ENCODE measurements around the gene FOXR2.

The FOXR2 gene, protein sequence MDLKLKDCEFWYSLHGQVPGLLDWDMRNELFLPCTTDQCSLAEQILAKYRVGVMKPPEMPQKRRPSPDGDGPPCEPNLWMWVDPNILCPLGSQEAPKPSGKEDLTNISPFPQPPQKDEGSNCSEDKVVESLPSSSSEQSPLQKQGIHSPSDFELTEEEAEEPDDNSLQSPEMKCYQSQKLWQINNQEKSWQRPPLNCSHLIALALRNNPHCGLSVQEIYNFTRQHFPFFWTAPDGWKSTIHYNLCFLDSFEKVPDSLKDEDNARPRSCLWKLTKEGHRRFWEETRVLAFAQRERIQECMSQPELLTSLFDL

DNA sequence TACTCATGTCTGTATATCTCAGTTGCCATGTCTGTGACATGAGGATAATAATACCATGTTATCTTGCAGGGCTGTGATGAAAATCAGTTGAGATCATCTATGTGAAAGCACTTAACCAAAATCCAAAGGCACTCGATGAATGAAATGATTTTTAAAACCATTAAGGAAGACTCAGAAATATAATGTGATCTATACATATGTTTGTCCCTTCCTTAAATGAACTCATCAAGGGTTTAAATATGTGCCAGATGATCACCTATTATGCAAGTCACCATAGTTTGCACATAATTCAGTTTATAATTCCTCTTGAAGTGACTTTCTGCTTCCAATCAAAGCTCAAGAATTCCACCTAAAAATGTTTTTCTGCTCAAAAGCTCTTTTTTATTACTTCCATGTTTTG lies at the start of gene FOXR2:
Gene FOXR2, plus strand, starts transcription at position 301 of the 400 bp plus-strand sequence. CDS start 312 bp downstream, outside the sequence.
- H3K27ac ChIP-seq: no peak within 1 kb of the TSS
- TF ChIP-seq, protein P1, sequence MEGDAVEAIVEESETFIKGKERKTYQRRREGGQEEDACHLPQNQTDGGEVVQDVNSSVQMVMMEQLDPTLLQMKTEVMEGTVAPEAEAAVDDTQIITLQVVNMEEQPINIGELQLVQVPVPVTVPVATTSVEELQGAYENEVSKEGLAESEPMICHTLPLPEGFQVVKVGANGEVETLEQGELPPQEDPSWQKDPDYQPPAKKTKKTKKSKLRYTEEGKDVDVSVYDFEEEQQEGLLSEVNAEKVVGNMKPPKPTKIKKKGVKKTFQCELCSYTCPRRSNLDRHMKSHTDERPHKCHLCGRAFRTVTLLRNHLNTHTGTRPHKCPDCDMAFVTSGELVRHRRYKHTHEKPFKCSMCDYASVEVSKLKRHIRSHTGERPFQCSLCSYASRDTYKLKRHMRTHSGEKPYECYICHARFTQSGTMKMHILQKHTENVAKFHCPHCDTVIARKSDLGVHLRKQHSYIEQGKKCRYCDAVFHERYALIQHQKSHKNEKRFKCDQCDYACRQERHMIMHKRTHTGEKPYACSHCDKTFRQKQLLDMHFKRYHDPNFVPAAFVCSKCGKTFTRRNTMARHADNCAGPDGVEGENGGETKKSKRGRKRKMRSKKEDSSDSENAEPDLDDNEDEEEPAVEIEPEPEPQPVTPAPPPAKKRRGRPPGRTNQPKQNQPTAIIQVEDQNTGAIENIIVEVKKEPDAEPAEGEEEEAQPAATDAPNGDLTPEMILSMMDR (IDR thresholded peaks at IDR 0.05; ENCODE audit: low read depth, low read length): no peak
- peaks cover 32% of the 10 kb centered on the region for H3K27me3 ChIP-seq (ENCODE audit: insufficient read depth, low read depth, severe bottlenecking)
- H3K36me3 ChIP-seq: no peaks in the 10 kb centered on the region
- no peak for DNase-seq
- H3K9me3 ChIP-seq (ENCODE audit: severe bottlenecking): no peaks in the 10 kb centered on the region
- no peak within 1 kb of the TSS for H3K4me3 ChIP-seq (ENCODE audit: low read depth, low read length)

DNA sequence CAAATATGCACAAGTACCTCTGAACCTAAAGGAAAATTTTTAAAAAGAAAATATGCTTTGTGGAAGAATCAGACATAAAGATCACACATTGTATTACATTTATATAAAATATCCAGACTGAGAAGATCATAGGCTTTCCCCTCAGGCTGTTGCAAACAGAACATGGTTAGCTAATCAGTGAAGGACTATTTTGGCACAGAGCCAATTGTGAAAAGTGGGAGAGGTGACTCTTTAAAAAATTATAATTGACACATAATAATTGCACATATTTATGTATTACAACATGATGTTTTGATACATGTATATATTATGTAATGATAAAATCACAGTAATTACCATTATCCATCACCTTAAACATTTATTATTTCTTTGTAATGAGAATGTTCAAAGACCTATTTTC lies 44.1 kb upstream of the FOXR2 start:
- TF ChIP-seq, protein P1 (IDR thresholded peaks at IDR 0.05; ENCODE audit: low read depth, low read length): no peak
- Histone ChIP-seq H3K4me3 (ENCODE audit: low read depth, low read length) (no peak overlapping the region), H3K36me3 (no peaks in the 10 kb centered on the region), H3K27me3 (ENCODE audit: insufficient read depth, low read depth, severe bottlenecking) (peaks cover 2% of the 10 kb centered on the region), H3K27ac (no peak overlapping the region), H3K9me3 (ENCODE audit: severe bottlenecking) (no peaks in the 10 kb centered on the region)
- DNase-seq: no peak

DNA sequence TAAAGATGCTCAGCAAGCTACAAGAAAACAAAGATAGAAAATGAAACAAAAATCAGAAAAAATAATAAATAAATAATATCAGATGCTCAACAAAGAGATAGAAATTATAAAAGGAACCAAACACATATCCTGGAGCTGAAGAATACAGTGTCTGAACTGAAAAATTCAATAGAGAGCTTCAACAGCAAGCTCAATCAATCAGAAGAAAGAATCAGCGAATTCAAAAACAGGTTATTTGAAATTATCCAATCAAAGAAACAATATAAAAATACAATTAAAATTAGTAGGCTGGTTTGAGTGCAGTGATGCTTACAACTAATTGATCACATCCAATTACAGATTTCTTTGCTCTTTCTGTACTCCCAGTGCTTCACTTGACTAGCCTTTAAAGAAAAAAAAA lies 40.8 kb upstream of the FOXR2 start:
- no peak overlapping the region for H3K27ac ChIP-seq
- H3K4me3 ChIP-seq (ENCODE audit: low read depth, low read length): no peak overlapping the region
- no peaks in the 10 kb centered on the region for H3K36me3 ChIP-seq
- TF ChIP-seq, protein P1 (IDR thresholded peaks at IDR 0.05; ENCODE audit: low read depth, low read length): no peak
- H3K27me3 ChIP-seq (ENCODE audit: insufficient read depth, low read depth, severe bottlenecking): no peaks in the 10 kb centered on the region
- no peaks in the 10 kb centered on the region for H3K9me3 ChIP-seq (ENCODE audit: severe bottlenecking)
- no peak for DNase-seq

DNA sequence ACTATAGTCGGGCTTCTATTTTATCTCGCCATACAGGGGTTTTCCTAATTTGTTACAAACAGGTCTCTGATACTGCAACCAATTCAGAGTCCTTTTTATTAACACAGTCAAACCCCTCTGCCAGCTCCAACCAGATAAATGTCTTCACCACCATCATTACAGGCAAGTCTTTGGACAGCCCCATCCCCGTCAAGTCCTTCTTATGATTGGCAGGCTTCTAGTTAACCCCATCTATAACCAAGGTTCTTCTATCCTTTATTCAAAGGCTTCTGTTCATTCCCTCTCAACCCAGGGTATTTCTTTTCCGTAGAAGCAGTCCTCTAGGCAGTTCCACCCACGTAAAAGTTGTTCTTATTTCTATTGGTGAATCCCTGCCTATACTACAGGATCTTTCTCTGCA lies 29.9 kb upstream of the FOXR2 start:
- Histone ChIP-seq H3K36me3 (no peaks in the 10 kb centered on the region), H3K27ac (no peak overlapping the region), H3K9me3 (ENCODE audit: severe bottlenecking) (no peaks in the 10 kb centered on the region), H3K27me3 (ENCODE audit: insufficient read depth, low read depth, severe bottlenecking) (peaks cover 45% of the 10 kb centered on the region), H3K4me3 (ENCODE audit: low read depth, low read length) (no peak overlapping the region)
- DNase-seq: no peak
- TF ChIP-seq, protein P1 (IDR thresholded peaks at IDR 0.05; ENCODE audit: low read depth, low read length): no peak

DNA sequence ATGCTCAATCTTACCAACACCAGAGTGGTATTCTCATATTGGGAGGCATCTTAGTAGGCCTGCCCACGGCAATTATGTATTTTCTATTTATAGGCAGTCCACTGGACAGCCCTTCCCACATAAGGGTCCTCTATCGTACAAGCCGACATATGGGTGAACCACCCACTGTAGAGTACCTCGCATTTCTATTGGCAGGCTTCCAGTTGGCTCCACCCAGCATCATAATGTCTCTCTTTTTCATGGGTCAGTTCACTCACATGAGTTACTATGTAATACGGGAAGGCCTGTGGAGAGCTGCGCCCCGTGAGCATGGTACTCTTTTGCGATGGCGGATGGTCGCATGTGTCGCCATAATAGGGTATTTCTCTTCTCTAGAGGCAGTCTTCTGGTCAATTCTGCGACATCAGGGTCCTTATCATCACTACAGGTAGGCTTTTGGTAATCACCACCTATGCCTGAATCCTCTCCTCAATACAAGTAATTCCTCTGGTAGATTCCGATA lies 29.4 kb upstream of the FOXR2 start:
- no peaks in the 10 kb centered on the region for H3K36me3 ChIP-seq
- no peaks in the 10 kb centered on the region for H3K9me3 ChIP-seq (ENCODE audit: severe bottlenecking)
- H3K27me3 ChIP-seq (ENCODE audit: insufficient read depth, low read depth, severe bottlenecking): peaks cover 48% of the 10 kb centered on the region
- no peak for DNase-seq
- TF ChIP-seq, protein P1 (IDR thresholded peaks at IDR 0.05; ENCODE audit: low read depth, low read length): no peak
- no peak overlapping the region for H3K4me3 ChIP-seq (ENCODE audit: low read depth, low read length)
- H3K27ac ChIP-seq: no peak overlapping the region

DNA sequence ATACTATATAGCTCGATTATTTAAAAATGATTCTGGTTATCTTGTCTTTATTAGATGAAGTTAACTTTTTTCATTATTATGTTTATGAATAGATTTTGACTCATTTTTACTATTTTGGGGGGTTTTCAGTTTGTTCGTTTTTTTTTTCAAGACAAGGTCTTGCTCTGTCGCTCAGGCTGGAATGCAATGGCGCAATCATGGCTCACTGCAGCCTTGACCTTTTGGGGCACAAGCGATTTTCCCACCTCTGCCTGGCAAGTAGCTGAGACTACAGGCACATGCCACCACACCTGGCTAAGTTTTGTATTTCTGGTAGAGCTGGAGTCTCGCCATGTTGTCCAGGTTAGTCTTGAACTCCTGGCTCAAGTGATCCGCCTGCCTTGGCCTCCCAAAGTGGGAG lies 24.9 kb upstream of the FOXR2 start:
- Histone ChIP-seq H3K27me3 (ENCODE audit: insufficient read depth, low read depth, severe bottlenecking) (peaks cover 53% of the 10 kb centered on the region), H3K27ac (no peak overlapping the region), H3K9me3 (ENCODE audit: severe bottlenecking) (no peaks in the 10 kb centered on the region), H3K36me3 (no peaks in the 10 kb centered on the region), H3K4me3 (ENCODE audit: low read depth, low read length) (no peak overlapping the region)
- TF ChIP-seq, protein P1 (IDR thresholded peaks at IDR 0.05; ENCODE audit: low read depth, low read length): no peak
- no peak for DNase-seq

All from WERI-Rb-1 (cell line).